Smooth muscle cell (in vitro differentiated cells): Measurements from ENCODE around the gene IL11RA. TPM values are rescaled to one million over a fixed set of nuclear protein-coding genes. Genes with fewer than 3 reads are reported as not detected.

Experiments used
- DNase-seq: peaks from one replicate; lab custom pipeline; 2025; ENCODE audit not compliant: unreplicated experiment; lab: John Stamatoyannopoulos, UW
- H2AFZ ChIP-seq: fragments of 200-600 bp; sonication (generic); 2 replicates; pipeline ENCODE4 v1.6.0; 2016; ENCODE audit warnings: antibody characterized with exemption, low read depth, mild to moderate bottlenecking
- H3F3A ChIP-seq: fragments of 200-600 bp; sonication (generic); 2 replicates; pipeline ENCODE4 v1.6.0; 2017; ENCODE audit warnings: antibody characterized with exemption, low read depth
- H3K27ac ChIP-seq: fragments of 200-600 bp; sonication (generic); 2 replicates; pipeline ENCODE4 v1.5.1; 2016; ENCODE audit warnings: low read depth, mild to moderate bottlenecking
- H3K27me3 ChIP-seq: fragments of 200-600 bp; sonication (generic); 2 replicates; pipeline ENCODE4 v1.6.1; 2016; ENCODE audit warnings: low read depth, mild to moderate bottlenecking
- H3K36me3 ChIP-seq: fragments of 200-600 bp; sonication (generic); 2 replicates; pipeline ENCODE4 v1.5.1; 2016; ENCODE audit warnings: low read depth
- H3K4me1 ChIP-seq: fragments of 200-600 bp; sonication (generic); 2 replicates; pipeline ENCODE4 v1.5.1; 2016; ENCODE audit warnings: low read depth
- H3K4me2 ChIP-seq: fragments of 200-600 bp; sonication (generic); 2 replicates; pipeline ENCODE4 v1.6.0; 2016; ENCODE audit warnings: mild to moderate bottlenecking
- H3K4me3 ChIP-seq: fragments of 200-600 bp; sonication (generic); 2 replicates; pipeline ENCODE4 v1.5.1; 2016; ENCODE audit warnings: mild to moderate bottlenecking
- H3K79me2 ChIP-seq: fragments of 200-600 bp; sonication (generic); 2 replicates; pipeline ENCODE4 v1.6.0; 2016; ENCODE audit warnings: low read depth, mild to moderate bottlenecking
- H3K9ac ChIP-seq: fragments of 200-600 bp; sonication (generic); 2 replicates; pipeline ENCODE4 v1.6.0; 2016; ENCODE audit warnings: low read depth
- H3K9me3 ChIP-seq: fragments of 200-600 bp; sonication (generic); replicated peaks from 2 replicates; pipeline ENCODE4 v1.5.1; 2016; ENCODE audit warnings: low read depth
- H4K20me1 ChIP-seq: fragments of 200-600 bp; sonication (generic); 2 replicates; pipeline ENCODE4 v1.6.0; 2016; ENCODE audit warnings: low read depth
- WGBS: methylation state at CpG from one replicate; pipeline ENCODE4 v1.1.7; 2016; ENCODE audit warnings: low lambda C conversion rate; 5-methylcytosine and 5-hydroxymethylcytosine counted together
- polyA plus RNA-seq: library from polyadenylated mRNA; unstranded; fragments of >200 nt; fragmentation: Nextera tagmentation; extraction: Ambion mirVana; gene quantifications from 2 replicates; pipeline ENCODE4 v1.2.1, GENCODE V29; 2016
- total RNA-seq: library from RNA; depleted of rRNA; stranded (reverse); fragments of >200 nt; gene quantifications from 2 replicates; pipeline ENCODE4 v1.2.3, GENCODE V29; 2014
- TF ChIP-seq, protein P1 (sequence below): fragments of 200-600 bp; sonication (generic); IDR thresholded peaks from 2 replicates; pipeline ENCODE4 v1.5.1; 2017; ENCODE audit warnings: borderline replicate concordance, mild to moderate bottlenecking, antibody characterized with exemption; ENCODE audit not compliant: insufficient read depth, poor library complexity, severe bottlenecking

IL11RA gene
- total and polyA plus RNA-seq, 2 experiments from 2014 or later, result 44.5 to 99.8 TPM

DNA sequence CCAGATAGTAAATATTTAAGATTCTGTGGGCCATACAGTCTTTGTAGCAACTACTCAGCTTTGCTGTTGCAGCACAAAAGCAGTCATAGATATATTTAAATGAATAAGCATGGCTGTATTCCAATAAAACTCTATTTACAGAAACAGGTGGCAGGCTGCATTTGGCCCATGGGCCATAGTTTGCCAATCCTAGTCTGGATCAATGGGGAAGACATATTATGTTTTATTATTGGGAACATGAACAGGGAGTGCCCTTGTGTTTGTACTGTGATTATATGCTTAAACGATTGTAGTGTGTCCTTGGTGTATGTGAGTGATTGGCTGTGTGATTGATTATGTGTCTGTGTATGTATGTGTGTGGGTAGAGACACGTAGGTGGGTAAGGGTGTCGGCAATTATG, 22.5 kb downstream of the IL11RA start:
- Histone ChIP-seq H3K9me3 (no peaks in the 10 kb centered on the region), H3K4me1 (no peaks in the 10 kb centered on the region), H3K4me2 (no peak overlapping the region), H2AFZ (no peak overlapping the region), H3F3A (no peaks in the 10 kb centered on the region), H3K36me3 (no peaks in the 10 kb centered on the region), H3K9ac (no peak overlapping the region), H3K4me3 (no peak overlapping the region), H4K20me1 (no peaks in the 10 kb centered on the region), H3K27ac (no peak overlapping the region), H3K27me3 (no peaks in the 10 kb centered on the region), H3K79me2 (no peaks in the 10 kb centered on the region)
- WGBS, result 94% methylated on average over 3 of the region's 3 CpGs
- no peak for DNase-seq
- TF ChIP-seq, protein P1, sequence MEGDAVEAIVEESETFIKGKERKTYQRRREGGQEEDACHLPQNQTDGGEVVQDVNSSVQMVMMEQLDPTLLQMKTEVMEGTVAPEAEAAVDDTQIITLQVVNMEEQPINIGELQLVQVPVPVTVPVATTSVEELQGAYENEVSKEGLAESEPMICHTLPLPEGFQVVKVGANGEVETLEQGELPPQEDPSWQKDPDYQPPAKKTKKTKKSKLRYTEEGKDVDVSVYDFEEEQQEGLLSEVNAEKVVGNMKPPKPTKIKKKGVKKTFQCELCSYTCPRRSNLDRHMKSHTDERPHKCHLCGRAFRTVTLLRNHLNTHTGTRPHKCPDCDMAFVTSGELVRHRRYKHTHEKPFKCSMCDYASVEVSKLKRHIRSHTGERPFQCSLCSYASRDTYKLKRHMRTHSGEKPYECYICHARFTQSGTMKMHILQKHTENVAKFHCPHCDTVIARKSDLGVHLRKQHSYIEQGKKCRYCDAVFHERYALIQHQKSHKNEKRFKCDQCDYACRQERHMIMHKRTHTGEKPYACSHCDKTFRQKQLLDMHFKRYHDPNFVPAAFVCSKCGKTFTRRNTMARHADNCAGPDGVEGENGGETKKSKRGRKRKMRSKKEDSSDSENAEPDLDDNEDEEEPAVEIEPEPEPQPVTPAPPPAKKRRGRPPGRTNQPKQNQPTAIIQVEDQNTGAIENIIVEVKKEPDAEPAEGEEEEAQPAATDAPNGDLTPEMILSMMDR, result no peak

- H3K27me3 ChIP-seq, result no peaks in the 10 kb centered on the region
- TF ChIP-seq, protein P1, result peak; percentile 54
- WGBS, result 31% methylated on average over 10 of the region's 10 CpGs
- no peak for DNase-seq
- H3K9me3 ChIP-seq, result no peaks in the 10 kb centered on the region
- H3K9ac ChIP-seq, result no peak overlapping the region
- no peak overlapping the region for H3K4me3 ChIP-seq
- no peaks in the 10 kb centered on the region for H3F3A ChIP-seq
- H3K36me3 ChIP-seq, result no peaks in the 10 kb centered on the region
- no peak overlapping the region for H3K27ac ChIP-seq
- no peaks in the 10 kb centered on the region for H3K4me1 ChIP-seq
- no peak overlapping the region for H3K4me2 ChIP-seq
- no peaks in the 10 kb centered on the region for H4K20me1 ChIP-seq
- no peak overlapping the region for H2AFZ ChIP-seq
- H3K79me2 ChIP-seq, result no peaks in the 10 kb centered on the region
Observed at GRCh38 chr9:34675048-34675714, 23.2 kb downstream of the IL11RA start.

DNA sequence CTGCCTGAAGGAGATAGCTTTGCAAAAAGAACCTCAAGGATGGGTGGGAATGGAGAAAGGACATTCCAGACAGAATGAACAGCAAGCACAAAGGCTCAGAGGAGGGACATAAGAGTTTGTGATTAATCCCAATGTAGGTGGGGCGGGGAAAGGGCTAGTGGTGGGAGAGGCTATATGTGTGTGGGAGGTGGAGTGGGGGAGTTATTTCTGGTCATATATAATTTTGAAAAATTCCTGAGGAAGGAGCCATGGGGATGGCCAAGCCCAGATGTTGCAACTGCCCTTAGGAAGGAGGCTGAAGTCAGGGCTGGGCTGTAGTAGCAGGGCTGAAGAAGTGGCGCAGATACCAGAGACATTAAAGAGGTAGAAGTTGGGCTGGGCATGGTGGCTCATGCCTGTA, 23.9 kb downstream of the IL11RA start:
- Histone ChIP-seq H3K4me1 (no peaks in the 10 kb centered on the region), H3K4me2 (no peak overlapping the region), H4K20me1 (no peaks in the 10 kb centered on the region), H3K27me3 (no peaks in the 10 kb centered on the region), H3K4me3 (no peak overlapping the region), H2AFZ (no peak overlapping the region), H3F3A (no peaks in the 10 kb centered on the region), H3K9me3 (no peaks in the 10 kb centered on the region), H3K9ac (no peak overlapping the region), H3K36me3 (no peaks in the 10 kb centered on the region), H3K79me2 (no peaks in the 10 kb centered on the region), H3K27ac (no peak overlapping the region)
- DNase-seq, result no peak
- WGBS, result 98% methylated on average over 2 of the region's 2 CpGs
- TF ChIP-seq, protein P1, result no peak

GRCh38 chr9:34684145-34684544, 32.2 kb downstream of the IL11RA start:
- Histone ChIP-seq H3K27me3 (no peaks in the 10 kb centered on the region), H3K27ac (no peak overlapping the region), H3K9ac (no peak overlapping the region), H3K9me3 (no peaks in the 10 kb centered on the region), H3F3A (no peaks in the 10 kb centered on the region), H3K4me2 (no peak overlapping the region), H3K36me3 (no peaks in the 10 kb centered on the region), H3K4me3 (no peak overlapping the region), H4K20me1 (no peaks in the 10 kb centered on the region), H3K4me1 (no peaks in the 10 kb centered on the region), H3K79me2 (no peaks in the 10 kb centered on the region), H2AFZ (no peak overlapping the region)
- 96% methylated on average over 4 of the region's 4 CpGs for WGBS
- TF ChIP-seq, protein P1, result no peak
- no peak for DNase-seq
